NT2/D1 (cell line): ENCODE measurements around the gene MAP1LC3A.

Source experiments
- YY1 ChIP-seq: IDR thresholded peaks from 2 replicates; pipeline ENCODE4 v1.6.1; 2011; ENCODE audit not compliant: insufficient read length, insufficient read depth
- ZNF274 ChIP-seq: IDR thresholded peaks from 2 replicates; pipeline ENCODE4 v1.6.1; 2011; ENCODE audit warnings: mild to moderate bottlenecking, low read depth, low read length

DNA sequence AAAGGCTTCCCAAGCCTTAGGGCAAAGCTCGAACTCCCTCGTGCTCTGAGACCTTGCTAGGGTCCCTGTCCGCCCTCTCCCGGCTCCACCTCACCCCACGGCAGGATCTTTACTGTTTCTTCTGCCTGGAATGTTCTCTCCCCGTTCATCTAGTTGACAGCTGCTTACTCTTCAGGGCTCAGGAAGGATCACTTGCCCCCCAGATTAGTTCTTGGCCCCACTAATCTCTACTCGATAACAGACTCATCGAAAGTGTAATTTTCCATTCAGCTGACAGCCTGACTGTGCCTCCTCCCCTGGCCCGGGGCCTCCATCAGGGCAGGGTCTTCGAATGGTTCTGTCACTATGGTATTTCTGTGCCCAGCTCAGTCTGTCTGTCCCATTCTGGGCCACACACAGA lies 3.1 kb downstream of the MAP1LC3A start:
- TF ChIP-seq YY1 (no peak), ZNF274 (no peak)
